H9 (cell line): ENCODE results near the gene ITGBL1. TPM values are rescaled to one million over a fixed set of nuclear protein-coding genes. Genes with fewer than 3 reads are reported as not detected.

Experiments
- DNase-seq: peaks from one replicate; pipeline ENCODE4 v3.0.0-alpha.2; 2017
- H2AFZ ChIP-seq: one replicate; pipeline ENCODE4 v1.6.1; 2013; ENCODE audit warnings: mild to moderate bottlenecking, low read length, control low read depth, moderate library complexity
- H2AK5ac ChIP-seq: 2 replicates; pipeline ENCODE4 v1.6.1; 2013; ENCODE audit warnings: low read length, control low read depth, mixed read lengths; ENCODE audit not compliant: insufficient read length
- H2BK120ac ChIP-seq: one replicate; pipeline ENCODE4 v1.6.1; 2013; ENCODE audit warnings: low read depth, mild to moderate bottlenecking, low read length, control low read depth, inconsistent platforms; ENCODE audit not compliant: poor library complexity, severe bottlenecking
- H2BK12ac ChIP-seq: 2 replicates; pipeline ENCODE4 v1.6.1; 2013; ENCODE audit warnings: low read length, control low read depth, mixed read lengths, low read depth; ENCODE audit not compliant: insufficient read length
- H2BK15ac ChIP-seq: 2 replicates; pipeline ENCODE4 v1.6.1; 2013; ENCODE audit warnings: low read depth, low read length, control low read depth
- H2BK20ac ChIP-seq: one replicate; pipeline ENCODE4 v1.6.1; 2013; ENCODE audit warnings: low read depth, mild to moderate bottlenecking, low read length, control low read depth, inconsistent platforms; ENCODE audit not compliant: poor library complexity, severe bottlenecking
- H2BK5ac ChIP-seq: 2 replicates; pipeline ENCODE4 v1.6.1; 2013; ENCODE audit warnings: low read length, control low read depth, mixed read lengths; ENCODE audit not compliant: insufficient read length
- H3K14ac ChIP-seq: 2 replicates; pipeline ENCODE4 v1.6.1; 2013; ENCODE audit warnings: low read length, control low read depth; ENCODE audit not compliant: insufficient read depth
- H3K18ac ChIP-seq: 2 replicates; pipeline ENCODE4 v1.6.1; 2013; ENCODE audit warnings: low read depth, mild to moderate bottlenecking, mixed read lengths, low read length, control low read depth; ENCODE audit not compliant: insufficient read length
- H3K23ac ChIP-seq: 2 replicates; pipeline ENCODE4 v1.6.1; 2013; ENCODE audit warnings: low read length, control low read depth, mixed read lengths, low read depth; ENCODE audit not compliant: insufficient read length
- H3K23me2 ChIP-seq: 2 replicates; pipeline ENCODE4 v1.6.1; 2013; ENCODE audit warnings: low read depth, mild to moderate bottlenecking, mixed read lengths, low read length, control low read depth; ENCODE audit not compliant: insufficient read length, poor library complexity, severe bottlenecking
- H3K27ac ChIP-seq: 2 replicates; pipeline ENCODE4 v1.5.1; 2013; ENCODE audit warnings: low read length, control low read depth, mixed read lengths, low read depth; ENCODE audit not compliant: insufficient read length
- H3K27me3 ChIP-seq: 2 replicates; pipeline ENCODE4 v1.6.1; 2013; ENCODE audit warnings: low read length, control low read depth, inconsistent platforms; ENCODE audit not compliant: insufficient read depth
- H3K4ac ChIP-seq: 2 replicates; pipeline ENCODE4 v1.6.1; 2013; ENCODE audit warnings: low read depth, mild to moderate bottlenecking, control low read depth, inconsistent platforms, low read length, moderate library complexity
- H3K4me1 ChIP-seq: 2 replicates; pipeline ENCODE4 v1.6.1; 2013; ENCODE audit warnings: low read length, control low read depth, inconsistent platforms; ENCODE audit not compliant: insufficient read depth
- H3K4me2 ChIP-seq: 2 replicates; pipeline ENCODE4 v1.6.1; 2013; ENCODE audit warnings: low read length, control low read depth, mixed read lengths; ENCODE audit not compliant: insufficient read length, insufficient read depth
- H3K56ac ChIP-seq: 2 replicates; pipeline ENCODE4 v1.6.1; 2013; ENCODE audit warnings: low read depth, mild to moderate bottlenecking, mixed read lengths, low read length, control low read depth; ENCODE audit not compliant: insufficient read length
- H3K79me1 ChIP-seq: 2 replicates; pipeline ENCODE4 v1.6.1; 2013; ENCODE audit warnings: low read depth, mild to moderate bottlenecking, moderate library complexity, low read length, control low read depth, inconsistent platforms; ENCODE audit not compliant: insufficient read depth, poor library complexity, severe bottlenecking
- H3K79me2 ChIP-seq: 2 replicates; pipeline ENCODE4 v1.6.1; 2013; ENCODE audit warnings: low read length, control low read depth, inconsistent platforms; ENCODE audit not compliant: insufficient read depth
- H3K9ac ChIP-seq: 2 replicates; pipeline ENCODE4 v1.6.1; 2013; ENCODE audit warnings: low read length, control low read depth, mixed read lengths; ENCODE audit not compliant: insufficient read length; ENCODE audit errors: extremely low read depth
- H3K9me3 ChIP-seq: one replicate; pipeline ENCODE4 v1.6.1; 2013; ENCODE audit warnings: low read depth, low read length, inconsistent platforms; ENCODE audit not compliant: control insufficient read depth
- H3T11ph ChIP-seq: one replicate; pipeline ENCODE4 v1.6.1; 2013; ENCODE audit warnings: mild to moderate bottlenecking, low read length, control low read depth, inconsistent platforms
- H4K20me1 ChIP-seq: one replicate; pipeline ENCODE4 v1.6.1; 2013; ENCODE audit not compliant: control insufficient read depth, insufficient read length, insufficient read depth
- H4K5ac ChIP-seq: 2 replicates; pipeline ENCODE4 v1.6.1; 2013; ENCODE audit warnings: low read depth, mild to moderate bottlenecking, mixed read lengths, low read length, control low read depth; ENCODE audit not compliant: insufficient read length
- H4K8ac ChIP-seq: replicated peaks from 2 replicates; pipeline ENCODE4 v1.6.1; 2013; ENCODE audit warnings: low read length, control low read depth, mixed read lengths, low read depth; ENCODE audit not compliant: insufficient read length
- H4K91ac ChIP-seq: 2 replicates; pipeline ENCODE4 v1.6.1; 2013; ENCODE audit warnings: low read depth, mild to moderate bottlenecking, moderate library complexity, mixed read lengths, low read length, control low read depth; ENCODE audit not compliant: insufficient read length
- H3K27ac Mint-ChIP-seq, 3 experiments: 2 replicates in 2 of 3; 3 replicates in 1 of 3; pipeline ENCODE4 v1.8.0; 2020 to 2021; ENCODE audit warnings: mixed read lengths in 3 of 3, mild to moderate bottlenecking in 1 of 3, moderate library complexity in 1 of 3
- H3K27me3 Mint-ChIP-seq: 2 replicates; pipeline ENCODE4 v1.8.0; 2021; ENCODE audit warnings: low read depth, mild to moderate bottlenecking, moderate library complexity, mixed read lengths
- H3K36me3 Mint-ChIP-seq, 3 experiments: 2 replicates in 2 of 3; 3 replicates in 1 of 3; pipeline ENCODE4 v1.8.0; 2020 to 2021; ENCODE audit warnings: low read depth in 3 of 3, mixed read lengths in 3 of 3; ENCODE audit not compliant: insufficient read depth in 1 of 3
- H3K4me1 Mint-ChIP-seq, 2 experiments: 2 replicates each; pipeline ENCODE4 v1.8.0; 2020; ENCODE audit warnings: mixed read lengths in 2 of 2
- H3K4me3 Mint-ChIP-seq, 2 experiments: 2 replicates in 1 of 2; 3 replicates in 1 of 2; pipeline ENCODE4 v1.8.0; 2020 to 2021; ENCODE audit warnings: mild to moderate bottlenecking in 2 of 2, mixed read lengths in 2 of 2, moderate library complexity in 1 of 2
- H3K9me3 Mint-ChIP-seq, 2 experiments: 2 replicates in 1 of 2; 3 replicates in 1 of 2; pipeline ENCODE4 v1.8.0; 2020; ENCODE audit warnings: mild to moderate bottlenecking in 2 of 2, mixed read lengths in 2 of 2, moderate library complexity in 1 of 2
- WGBS: extraction: QIAGEN DNeasy Blood & Tissue Kit; methylation state at CpG from one replicate; pipeline ENCODE4 v1.1.7; 2013; ENCODE audit warnings: missing lambda C conversion rate, low lambda C conversion rate, mixed read lengths; ENCODE audit not compliant: insufficient read length; ENCODE audit errors: extremely low coverage; 5-methylcytosine and 5-hydroxymethylcytosine counted together
- total RNA-seq: library from RNA; stranded (reverse); gene quantifications from 2 replicates; pipeline ENCODE4 v1.2.1, GENCODE V29; 2021
- TF ChIP-seq, protein P1 (sequence below): fragments of 200-600 bp; sonication (generic); conservative IDR thresholded peaks from 3 replicates; pipeline ENCODE4 v1.8.0; 2021; ENCODE audit warnings: antibody characterized with exemption, mild to moderate bottlenecking

Gene ITGBL1
- total RNA-seq, 1 experiment from 2014 or later = not detected

DNA sequence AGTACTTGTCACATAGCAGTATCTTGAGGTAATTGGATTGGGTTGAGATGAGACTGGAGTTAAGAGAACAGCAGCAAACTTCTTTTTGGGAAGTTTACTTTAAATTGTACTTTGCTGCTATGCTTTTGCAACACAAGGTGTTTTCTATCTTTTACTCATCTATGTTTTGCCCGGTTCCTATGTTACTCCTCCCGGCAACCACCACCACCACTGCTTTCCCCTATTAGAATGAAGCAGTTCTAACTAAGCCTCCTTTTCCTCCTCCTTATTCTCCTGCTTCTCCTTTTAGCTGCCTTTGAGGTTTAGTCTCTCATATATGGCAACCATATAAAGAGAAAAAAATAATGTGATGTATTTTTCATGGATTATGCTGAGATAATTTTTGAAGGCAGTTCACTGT lies 233.5 kb downstream of the ITGBL1 start:
- H3K27ac Mint-ChIP-seq = no peak overlapping the region
- Histone ChIP-seq H4K20me1 (no peaks in the 10 kb centered on the region), H4K5ac (no peak overlapping the region), H2BK5ac (no peak overlapping the region), H3K18ac (no peak overlapping the region), H2AK5ac (no peak overlapping the region), H3K4ac (no peak overlapping the region), H2AFZ (no peak overlapping the region), H3K79me2 (no peaks in the 10 kb centered on the region), H4K91ac (no peak overlapping the region), H2BK12ac (no peak overlapping the region), H4K8ac (no peak overlapping the region), H3K23me2 (no peaks in the 10 kb centered on the region), H2BK15ac (no peak overlapping the region), H3K27ac (no peak overlapping the region), H3T11ph (no peak overlapping the region), H2BK20ac (no peak overlapping the region), H3K4me2 (no peak overlapping the region), H3K14ac (no peak overlapping the region), H3K79me1 (no peaks in the 10 kb centered on the region), H3K9ac (no peak overlapping the region), H2BK120ac (no peak overlapping the region), H3K56ac (no peak overlapping the region), H3K23ac (no peak overlapping the region), H3K27me3 (no peaks in the 10 kb centered on the region), H3K4me1 (no peaks in the 10 kb centered on the region), H3K9me3 (no peaks in the 10 kb centered on the region)
- H3K9me3 Mint-ChIP-seq = no peaks in the 10 kb centered on the region
- no peak overlapping the region for H3K4me3 Mint-ChIP-seq
- H3K27me3 Mint-ChIP-seq = no peaks in the 10 kb centered on the region; the same call in 1 of the 2 replicates
- H3K36me3 Mint-ChIP-seq = no peaks in the 10 kb centered on the region
- no CpG with 5 or more reads among the region's 2 CpGs for WGBS
- no peaks in the 10 kb centered on the region for H3K4me1 Mint-ChIP-seq
- DNase-seq = no peak
- TF ChIP-seq, protein P1, sequence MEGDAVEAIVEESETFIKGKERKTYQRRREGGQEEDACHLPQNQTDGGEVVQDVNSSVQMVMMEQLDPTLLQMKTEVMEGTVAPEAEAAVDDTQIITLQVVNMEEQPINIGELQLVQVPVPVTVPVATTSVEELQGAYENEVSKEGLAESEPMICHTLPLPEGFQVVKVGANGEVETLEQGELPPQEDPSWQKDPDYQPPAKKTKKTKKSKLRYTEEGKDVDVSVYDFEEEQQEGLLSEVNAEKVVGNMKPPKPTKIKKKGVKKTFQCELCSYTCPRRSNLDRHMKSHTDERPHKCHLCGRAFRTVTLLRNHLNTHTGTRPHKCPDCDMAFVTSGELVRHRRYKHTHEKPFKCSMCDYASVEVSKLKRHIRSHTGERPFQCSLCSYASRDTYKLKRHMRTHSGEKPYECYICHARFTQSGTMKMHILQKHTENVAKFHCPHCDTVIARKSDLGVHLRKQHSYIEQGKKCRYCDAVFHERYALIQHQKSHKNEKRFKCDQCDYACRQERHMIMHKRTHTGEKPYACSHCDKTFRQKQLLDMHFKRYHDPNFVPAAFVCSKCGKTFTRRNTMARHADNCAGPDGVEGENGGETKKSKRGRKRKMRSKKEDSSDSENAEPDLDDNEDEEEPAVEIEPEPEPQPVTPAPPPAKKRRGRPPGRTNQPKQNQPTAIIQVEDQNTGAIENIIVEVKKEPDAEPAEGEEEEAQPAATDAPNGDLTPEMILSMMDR = no peak
